GM18517 (cell line): ENCODE measurements around the gene ETV3L.
A peak's percentile ranks its signal among the peaks of the same experiment; 100 is the strongest.
"Not testable (repeated sequence)": the region's sequence is repeated elsewhere in the genome, so short reads cannot be mapped to it uniquely, and the experiment has no call there.

Source experiments
- ATAC-seq: cut with Tn5 transposase; IDR thresholded peaks from one replicate; pipeline ENCODE4 v1.9.1; 2021; ENCODE audit warnings: mild to moderate bottlenecking, moderate library complexity; ENCODE audit not compliant: unreplicated experiment

The ETV3L gene

GRCh38 chr1:157084720-157085119, 14.9 kb downstream of the ETV3L start:
- ATAC-seq: no peak

GRCh38 chr1:157081707-157082106, 17.9 kb downstream of the ETV3L start:
- ATAC-seq: no peak

DNA sequence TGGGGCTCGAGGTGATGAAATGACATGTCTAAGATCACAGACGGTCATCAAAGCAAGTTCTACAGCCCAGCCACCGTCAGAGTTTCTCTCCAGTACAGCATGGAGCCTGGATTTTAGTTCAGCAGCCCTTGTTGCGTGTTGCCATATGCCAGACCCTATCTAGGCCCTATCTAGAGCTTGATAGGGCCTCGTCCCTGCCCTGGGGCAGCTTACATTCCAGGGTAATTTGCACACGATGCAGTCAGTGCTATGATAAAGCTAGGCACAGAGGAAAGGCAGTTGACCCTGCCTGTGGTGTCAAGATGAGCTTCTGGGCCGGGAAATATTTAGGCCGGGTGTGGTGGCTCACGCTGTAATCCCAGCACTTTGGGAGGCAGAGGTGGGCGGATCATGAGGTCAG, 18.9 kb downstream of the ETV3L start:
- ATAC-seq: no peak

GRCh38 chr1:157077394-157077793, 22.2 kb downstream of the ETV3L start:
- no peak for ATAC-seq

- no peak for ATAC-seq
Observed at GRCh38 chr1:157073944-157074685, 25.5 kb downstream of the ETV3L start.

DNA sequence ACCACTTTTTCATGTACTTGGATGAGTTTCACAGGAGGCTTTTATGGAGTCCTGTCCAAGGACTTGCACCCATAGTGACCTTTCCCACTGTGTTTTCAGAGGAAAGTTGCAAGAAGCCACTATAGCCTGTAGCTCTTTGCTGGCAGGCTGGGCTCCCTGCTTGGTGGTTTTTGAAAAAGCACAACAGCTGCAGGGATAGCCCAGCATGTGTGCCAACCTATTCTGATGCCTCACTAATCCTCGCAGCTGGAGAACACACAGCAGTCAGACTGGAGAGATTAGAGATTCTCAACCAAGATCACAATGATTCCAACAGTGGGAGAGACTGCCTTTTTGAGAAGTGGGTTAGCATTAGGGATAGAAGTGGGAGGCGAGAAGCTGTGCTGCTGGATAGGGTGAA, 30.0 kb downstream of the ETV3L start:
- ATAC-seq: no peak

DNA sequence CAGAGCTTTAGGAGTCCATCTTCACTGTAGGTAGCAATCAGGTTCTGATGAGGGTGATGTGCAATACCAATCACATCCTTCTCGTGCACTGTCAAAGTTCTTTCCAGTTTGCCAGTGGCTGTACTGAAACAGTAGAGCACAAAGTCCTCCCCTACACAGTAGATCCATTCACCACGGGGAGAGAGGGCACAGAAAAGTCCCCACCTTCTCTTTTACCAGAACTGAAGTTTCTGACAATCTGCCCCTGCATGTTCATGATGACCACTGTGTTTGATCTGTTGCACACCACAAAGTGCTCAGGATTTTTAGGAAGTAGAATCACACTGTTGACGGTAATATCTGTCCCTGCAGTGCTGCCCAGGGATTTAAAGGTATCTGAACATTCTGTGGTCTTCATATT, 40.4 kb downstream of the ETV3L start:
- not testable (repeated sequence) for ATAC-seq

DNA sequence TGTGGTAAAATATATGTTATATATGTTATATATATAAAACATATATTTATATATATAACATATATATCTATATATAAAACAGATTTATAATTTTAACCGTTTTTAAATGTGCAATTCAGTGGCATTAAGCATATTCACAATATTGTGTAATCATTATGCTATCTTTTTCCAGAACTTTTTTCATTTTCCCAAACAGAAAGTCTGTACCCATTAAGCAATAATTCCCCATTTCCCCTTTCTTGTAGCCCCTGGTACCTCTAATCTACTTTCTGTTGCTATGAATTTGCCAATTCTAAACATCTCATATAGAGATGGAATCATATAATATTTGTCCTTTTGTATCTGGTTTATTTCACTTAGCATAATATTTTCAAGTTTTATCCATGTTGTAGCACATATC, 43.3 kb downstream of the ETV3L start:
- no peak for ATAC-seq

- not testable (repeated sequence) for ATAC-seq
Observed at GRCh38 chr1:157055729-157056128, 43.9 kb downstream of the ETV3L start.

- ATAC-seq: no peak
Observed at GRCh38 chr1:157050836-157051235, 48.8 kb downstream of the ETV3L start.

DNA sequence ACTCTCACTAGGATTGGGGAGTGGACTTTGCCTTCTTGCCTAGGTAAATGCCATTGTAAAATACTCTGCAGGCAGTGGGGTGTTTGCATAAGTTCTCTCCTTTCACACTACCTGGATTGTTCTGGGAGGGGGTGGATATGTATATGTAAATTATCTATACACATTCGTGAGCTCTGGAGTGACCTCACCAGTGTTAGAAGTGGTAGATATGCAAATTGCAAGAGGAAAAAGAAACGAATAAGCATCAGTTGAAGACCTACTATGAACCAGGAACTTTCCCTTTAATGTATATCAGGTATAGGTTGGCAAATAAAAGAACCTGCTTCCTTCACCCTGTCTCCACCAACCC, 52.6 kb downstream of the ETV3L start:
- no peak for ATAC-seq

DNA sequence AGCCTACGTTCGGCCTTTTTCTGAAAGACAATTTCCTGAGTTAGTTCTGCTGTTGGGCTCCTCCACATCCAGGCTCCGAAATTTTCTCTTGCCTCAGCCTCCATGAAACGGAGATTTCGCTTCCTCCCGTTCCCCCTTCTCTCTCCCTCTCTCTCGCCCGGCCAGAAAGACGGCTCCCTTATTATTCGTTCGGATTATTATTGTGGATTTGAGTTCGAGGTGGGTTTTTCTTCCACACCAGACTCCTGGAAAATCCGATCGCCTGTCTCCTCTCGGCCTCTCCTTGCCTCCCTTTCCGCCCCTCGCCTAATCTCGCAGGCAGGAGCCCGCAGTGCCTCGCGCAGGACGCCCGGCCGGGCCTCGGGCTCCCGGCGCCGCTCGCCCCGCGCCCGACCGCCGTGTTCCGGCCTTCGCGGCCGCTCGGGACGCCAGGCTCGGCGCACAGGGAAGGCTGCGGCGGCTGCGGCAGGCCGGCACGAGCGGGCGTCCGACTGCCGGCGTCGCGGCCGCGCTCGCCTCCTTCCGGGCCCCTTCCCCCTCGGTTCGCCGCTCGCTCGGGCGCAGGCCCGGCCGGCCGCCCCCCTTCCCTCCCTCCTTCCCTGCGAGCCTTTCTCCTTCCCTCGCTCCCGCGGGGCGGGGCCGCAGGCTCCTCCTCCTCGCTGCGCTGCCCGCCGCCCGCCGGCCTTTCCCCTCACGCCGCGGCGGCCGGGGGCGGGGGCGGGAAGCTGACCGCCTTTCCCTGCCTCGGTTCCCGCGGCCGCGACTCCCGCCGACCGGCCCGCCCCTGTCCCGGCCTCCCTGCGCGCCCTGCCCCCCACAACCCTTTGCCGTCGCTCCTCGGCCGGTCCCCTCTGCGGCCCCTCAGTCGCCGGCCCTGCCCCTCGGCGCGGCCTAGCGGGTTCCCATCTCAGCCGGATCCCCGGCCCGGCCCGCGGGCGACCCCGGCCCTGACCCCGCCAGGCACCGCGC, 54.1 kb downstream of the ETV3L start, which contains the start of gene ARHGEF11:
Gene ARHGEF11 (minus strand): TSS at position 493 of the 969 bp plus-strand sequence. CDS start 1,412 bp downstream, outside the sequence.
- ATAC-seq: peak; percentile 64

- ATAC-seq: no peak
Observed at GRCh38 chr1:157044326-157044725, 55.3 kb downstream of the ETV3L start.

- ATAC-seq: no peak
Observed at GRCh38 chr1:157043685-157044084, 55.9 kb downstream of the ETV3L start.

GRCh38 chr1:157042846-157043245, 56.8 kb downstream of the ETV3L start:
- ATAC-seq: no peak
